GM12874 (cell line): Measurements from ENCODE around the gene CACHD1.

Experiments used
- TF ChIP-seq, protein P1 (sequence below): IDR thresholded peaks from 2 replicates; pipeline ENCODE4 v1.5.1; 2011; ENCODE audit warnings: low read depth, mild to moderate bottlenecking, control low read depth, low read length, moderate library complexity; ENCODE audit not compliant: insufficient read depth

The CACHD1 gene

GRCh38 chr1:64489707-64490106, 19.8 kb downstream of the CACHD1 start:
- TF ChIP-seq, protein P1, sequence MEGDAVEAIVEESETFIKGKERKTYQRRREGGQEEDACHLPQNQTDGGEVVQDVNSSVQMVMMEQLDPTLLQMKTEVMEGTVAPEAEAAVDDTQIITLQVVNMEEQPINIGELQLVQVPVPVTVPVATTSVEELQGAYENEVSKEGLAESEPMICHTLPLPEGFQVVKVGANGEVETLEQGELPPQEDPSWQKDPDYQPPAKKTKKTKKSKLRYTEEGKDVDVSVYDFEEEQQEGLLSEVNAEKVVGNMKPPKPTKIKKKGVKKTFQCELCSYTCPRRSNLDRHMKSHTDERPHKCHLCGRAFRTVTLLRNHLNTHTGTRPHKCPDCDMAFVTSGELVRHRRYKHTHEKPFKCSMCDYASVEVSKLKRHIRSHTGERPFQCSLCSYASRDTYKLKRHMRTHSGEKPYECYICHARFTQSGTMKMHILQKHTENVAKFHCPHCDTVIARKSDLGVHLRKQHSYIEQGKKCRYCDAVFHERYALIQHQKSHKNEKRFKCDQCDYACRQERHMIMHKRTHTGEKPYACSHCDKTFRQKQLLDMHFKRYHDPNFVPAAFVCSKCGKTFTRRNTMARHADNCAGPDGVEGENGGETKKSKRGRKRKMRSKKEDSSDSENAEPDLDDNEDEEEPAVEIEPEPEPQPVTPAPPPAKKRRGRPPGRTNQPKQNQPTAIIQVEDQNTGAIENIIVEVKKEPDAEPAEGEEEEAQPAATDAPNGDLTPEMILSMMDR, result no peak

GRCh38 chr1:64490213-64490818, 20.4 kb downstream of the CACHD1 start:
- TF ChIP-seq, protein P1, result no peak

DNA sequence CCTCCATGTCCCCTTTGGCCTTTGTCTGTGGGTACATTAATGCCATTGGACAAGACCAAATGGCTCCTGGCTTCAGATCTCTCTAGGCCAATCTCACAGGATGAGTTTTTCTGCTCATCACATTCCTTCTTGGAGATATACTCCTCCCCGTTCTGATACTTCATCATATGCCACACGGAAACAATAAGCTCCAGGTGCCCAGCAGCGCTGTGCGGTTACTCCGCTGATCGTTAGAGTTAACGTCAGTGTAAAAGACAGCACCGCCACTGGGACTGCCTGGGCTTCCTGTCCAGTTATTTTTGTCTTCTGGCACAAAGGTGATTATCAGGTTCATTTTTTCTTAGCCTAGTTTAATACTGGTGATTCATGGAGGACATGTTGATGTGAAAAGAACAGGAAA, 22.5 kb downstream of the CACHD1 start:
- TF ChIP-seq, protein P1, result no peak

GRCh38 chr1:64493831-64494230, 23.9 kb downstream of the CACHD1 start:
- TF ChIP-seq, protein P1, result no peak

GRCh38 chr1:64494659-64495058, 24.7 kb downstream of the CACHD1 start:
- TF ChIP-seq, protein P1, result no peak

GRCh38 chr1:64495878-64496277, 25.9 kb downstream of the CACHD1 start:
- TF ChIP-seq, protein P1, result no peak

- TF ChIP-seq, protein P1, result no peak
Measured at GRCh38 chr1:64496606-64497005, 26.7 kb downstream of the CACHD1 start.
